HG03342 (cell line): ENCODE measurements around the gene ZNF865.
A peak's percentile ranks its signal among the peaks of the same experiment; 100 is the strongest.

Experiments used
- ATAC-seq: cut with Tn5 transposase; IDR thresholded peaks from one replicate; pipeline ENCODE4 v1.9.1; 2021; ENCODE audit warnings: mild to moderate bottlenecking, moderate library complexity; ENCODE audit not compliant: unreplicated experiment

ZNF865 gene

DNA sequence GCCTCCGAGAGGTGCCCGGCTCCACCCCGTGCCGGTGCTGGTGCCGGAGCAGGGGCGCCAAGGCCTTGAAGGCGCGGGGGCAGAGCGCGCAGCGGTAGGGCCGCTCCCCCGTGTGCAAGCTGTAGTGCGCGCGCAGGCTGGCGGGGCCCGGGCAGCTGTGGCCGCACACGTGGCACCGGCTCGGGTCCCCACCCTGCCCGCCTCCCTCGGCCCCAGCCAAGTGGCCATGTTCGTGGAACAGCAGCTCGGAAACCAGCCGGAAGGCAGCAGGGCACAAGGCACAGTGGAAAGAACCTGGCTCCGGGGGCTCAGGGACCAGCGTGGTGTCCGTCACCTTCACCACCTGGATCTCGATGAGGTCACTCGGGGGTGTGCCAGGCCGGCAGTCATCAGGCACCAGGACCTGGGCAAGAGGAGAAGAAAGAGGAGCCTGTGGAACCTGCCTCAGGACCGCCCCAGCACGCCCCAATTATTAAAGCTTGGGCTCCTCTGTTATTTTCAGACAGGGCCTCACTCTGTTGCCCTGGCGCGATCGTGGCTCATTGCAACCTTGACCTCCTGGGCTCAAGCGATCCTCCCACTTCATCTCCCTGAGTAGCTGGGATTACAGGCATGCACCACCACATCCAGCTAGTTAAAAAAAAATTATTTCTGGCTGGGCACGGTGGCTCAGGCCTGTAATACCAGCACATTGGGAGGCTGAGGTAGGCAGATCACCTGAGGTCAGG is 17.0 kb downstream of the ZNF865 start:
- no peak for ATAC-seq

DNA sequence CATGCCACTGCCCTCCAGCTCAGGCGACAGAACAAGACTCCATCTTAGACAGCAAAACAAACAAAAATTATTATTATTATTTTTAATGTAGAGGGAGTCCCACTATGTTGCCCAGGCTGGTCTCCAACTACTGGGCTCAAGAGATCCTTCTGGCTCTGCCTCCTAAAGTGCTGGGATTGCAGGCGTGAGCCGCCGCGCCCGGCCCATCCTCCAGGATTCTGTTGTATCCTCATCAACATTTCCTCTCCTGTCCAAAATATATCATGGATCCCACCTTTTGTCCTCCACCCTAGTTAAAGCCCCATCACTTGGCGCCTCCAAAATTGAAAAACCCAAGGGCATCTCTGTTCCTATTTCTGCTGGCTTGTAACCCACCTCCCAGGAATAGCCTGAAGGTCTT is 17.7 kb downstream of the ZNF865 start:
- ATAC-seq, result no peak

DNA sequence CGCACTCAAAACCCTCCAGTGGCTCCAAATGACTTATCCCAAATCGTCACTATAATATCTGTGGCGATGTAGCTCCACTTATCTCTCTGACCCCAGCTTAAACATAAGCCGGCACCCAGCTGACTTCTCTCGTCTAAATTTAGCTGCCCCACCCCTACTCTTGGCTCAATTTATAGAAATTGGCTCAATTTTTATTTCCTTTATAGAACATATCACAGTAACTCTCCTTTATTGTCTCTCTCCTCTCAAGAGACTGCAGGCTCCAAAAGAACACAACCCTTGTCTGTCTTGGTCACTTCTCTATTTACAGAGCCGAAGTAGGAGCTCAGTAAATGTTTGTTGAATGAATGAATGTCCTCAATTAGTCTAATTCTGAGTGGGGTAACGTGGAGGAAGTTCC is 18.1 kb downstream of the ZNF865 start:
- ATAC-seq, result no peak

DNA sequence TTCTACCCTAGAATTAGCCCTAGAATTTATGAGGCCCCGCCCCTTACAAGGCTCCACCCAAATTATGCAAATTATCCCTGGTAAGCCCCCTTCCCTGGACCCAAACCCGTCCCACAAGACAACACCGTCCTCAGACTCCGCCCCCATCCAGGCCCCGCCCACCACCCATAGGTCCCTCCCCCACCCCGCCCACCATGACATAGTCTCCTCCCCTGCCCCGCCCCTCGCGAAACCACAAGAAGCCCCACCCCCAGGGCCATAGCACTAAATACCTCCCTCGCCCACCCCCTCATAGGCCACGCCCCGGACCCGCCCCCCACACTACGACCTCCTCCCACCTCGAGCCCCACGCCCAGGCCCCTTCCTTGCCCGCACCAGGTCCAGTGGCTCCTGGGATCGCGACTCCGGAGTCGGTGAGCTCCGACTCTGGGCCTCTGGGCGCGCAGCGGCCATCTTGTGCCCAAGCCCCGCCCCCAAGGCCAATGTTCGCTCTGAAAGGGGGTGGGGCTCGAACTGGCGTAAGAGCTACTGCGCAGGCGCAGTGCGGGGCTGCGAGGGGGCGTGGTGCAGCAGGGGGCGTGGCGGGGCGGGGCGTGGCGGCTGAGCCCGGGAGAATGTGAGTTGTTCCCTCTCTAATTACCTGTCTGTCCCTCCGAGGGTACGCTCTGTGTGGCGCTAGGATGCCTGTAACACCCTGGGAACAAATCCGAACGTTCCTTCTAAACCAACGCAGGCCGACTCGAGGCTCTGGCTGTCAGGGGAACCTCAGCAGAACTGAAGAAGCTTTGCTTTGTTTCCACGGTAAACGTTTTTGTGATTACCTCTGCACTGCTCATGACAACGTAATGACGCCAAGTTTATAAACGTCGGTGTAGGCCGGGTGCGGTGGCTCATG is 18.9 kb downstream of the ZNF865 start, which contains the start of gene ZNF784:
ZNF784 (minus strand) TSS at position 458 of the 895 bp plus-strand sequence; CDS start at position 453, 5 bp downstream.
- ATAC-seq, result peak; percentile 45

DNA sequence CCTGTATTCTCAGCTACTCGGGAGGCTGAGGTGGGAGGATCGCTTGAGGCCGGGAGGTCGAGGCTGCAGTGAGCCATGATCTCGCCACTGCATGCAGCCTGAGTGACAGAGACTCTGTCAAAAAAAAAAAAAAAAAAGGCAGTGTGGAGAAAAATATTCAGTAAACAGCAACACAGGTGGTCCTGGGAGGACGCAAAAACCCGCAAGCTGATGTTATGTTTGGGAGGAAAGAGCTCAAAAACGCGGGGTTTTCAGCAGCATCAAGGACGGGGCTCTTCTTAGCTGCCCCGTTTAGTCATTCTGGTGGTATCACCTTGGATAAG is 19.5 kb downstream of the ZNF865 start:
- no peak for ATAC-seq

DNA sequence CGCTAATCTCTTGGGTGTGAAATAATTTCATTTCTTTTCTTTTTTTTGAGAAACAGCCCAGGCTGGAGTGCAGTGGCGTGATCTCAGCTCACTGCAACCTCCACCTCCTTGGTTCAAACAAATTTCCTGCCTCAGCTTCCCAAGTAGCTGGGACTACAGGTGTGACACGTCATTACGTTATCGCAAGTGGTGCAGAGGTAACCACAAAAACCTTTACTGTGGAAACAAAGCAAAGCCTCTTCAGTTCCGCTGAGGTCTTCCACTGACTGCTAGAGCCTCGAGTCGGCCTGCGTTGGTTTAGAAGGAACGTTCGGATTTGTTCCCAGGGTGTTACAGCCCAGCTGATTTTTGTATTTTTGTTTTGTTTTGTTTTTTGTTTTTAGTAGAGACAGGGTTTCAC is 20.9 kb downstream of the ZNF865 start:
- ATAC-seq, result no peak

DNA sequence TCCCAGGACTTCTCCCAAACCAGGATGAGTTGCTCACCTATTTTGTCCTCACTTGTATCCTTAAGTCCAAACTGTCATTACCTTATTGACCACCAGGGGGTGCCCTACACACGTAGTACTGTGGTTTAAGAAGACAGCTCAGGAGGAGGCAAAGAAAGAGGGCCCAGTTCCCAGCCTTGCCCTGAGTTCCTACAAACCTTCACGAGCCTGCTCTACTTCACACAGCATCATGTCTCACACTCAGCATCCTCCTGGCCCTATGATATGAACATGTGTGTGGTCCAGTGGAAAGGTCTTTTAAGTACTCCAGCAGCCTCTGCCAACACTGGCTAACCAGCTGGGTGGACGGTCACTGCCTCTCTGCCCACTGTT is 27.0 kb downstream of the ZNF865 start:
- no peak for ATAC-seq

DNA sequence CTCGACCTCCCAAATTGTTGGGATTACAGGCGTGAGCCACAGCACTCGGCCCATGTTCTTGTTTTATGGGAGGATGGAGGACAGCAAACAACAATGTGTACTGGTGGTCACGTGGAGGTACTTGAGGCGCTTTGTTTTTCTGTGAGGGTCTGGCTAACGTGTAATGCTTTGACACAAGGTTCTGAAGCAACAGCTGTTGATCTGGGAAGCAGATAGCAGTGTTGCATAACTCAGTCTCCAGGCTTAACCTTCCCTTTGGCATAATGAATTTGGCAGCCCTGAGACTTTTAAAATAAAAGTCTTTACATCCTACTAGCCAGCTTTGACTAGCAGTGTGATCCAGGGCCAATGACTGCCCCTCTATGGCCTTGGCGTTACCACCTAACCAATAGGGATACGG is 28.4 kb downstream of the ZNF865 start:
- no peak for ATAC-seq

DNA sequence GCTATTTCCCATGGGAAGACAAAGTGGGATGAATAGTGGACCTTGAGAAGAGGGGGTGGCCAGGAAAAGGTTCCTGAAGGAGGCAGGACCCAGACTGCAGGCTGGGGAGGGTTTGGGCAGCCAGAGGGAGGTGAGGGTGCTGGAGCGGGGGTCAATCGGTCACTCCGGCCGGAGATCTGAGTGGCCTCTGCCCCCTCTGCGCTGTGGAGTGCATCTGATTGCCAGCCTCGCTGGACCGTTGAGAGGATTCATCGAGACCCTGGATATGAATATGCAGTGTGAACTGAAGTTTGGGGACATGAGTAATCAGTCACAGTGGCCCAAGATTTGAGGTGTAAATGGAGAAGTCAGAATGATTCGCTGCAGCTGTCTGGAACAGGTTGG is 29.9 kb downstream of the ZNF865 start:
- no peak for ATAC-seq

DNA sequence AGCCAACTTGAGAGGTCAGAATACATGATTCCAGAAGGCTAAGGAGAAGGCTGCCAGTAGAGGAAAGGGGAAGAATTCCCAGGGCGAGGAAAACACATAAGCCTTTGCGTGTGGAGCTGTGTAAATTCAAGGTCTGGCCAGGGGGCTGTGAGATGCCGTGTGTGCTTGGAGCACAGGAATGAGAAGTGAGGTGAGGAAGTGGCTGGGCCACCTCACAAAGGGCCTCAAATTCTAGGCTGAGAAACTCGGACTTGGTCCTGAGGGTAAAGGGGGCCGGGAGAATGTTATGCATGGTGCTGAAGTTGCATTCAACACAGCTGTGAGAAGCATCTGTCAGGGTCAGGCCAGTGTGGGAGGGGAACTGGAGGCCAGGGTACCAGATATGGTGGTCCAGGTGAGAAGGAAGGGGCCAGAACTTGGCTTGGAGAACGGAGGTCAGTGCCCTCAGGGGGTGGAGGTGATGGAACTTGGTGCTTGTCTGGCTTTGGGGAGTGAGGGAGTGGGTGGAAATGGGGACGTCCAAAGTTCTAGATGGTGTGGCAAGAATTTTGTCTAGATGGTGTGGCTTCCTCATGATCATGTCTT is 30.5 kb downstream of the ZNF865 start:
- ATAC-seq, result no peak

DNA sequence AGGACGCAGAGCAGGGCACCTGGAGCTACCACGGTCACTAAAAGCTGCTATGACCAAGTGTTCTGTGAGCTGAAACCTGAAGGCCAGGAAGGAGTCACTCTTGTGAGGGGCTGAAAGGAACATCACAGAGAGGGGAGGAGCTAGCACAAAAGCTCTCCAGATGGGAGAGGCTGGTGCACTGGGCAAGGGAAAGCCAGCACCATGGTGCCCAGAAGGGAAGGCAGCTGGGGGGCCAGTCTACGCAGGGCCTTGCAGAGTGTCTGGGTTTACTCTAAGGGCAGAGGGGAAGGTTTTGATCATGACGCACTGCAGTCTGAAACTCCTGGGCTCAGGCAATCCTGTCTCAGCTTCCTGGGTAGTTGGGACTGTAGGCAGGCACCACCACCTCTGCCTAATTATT is 31.3 kb downstream of the ZNF865 start:
- ATAC-seq, result no peak

DNA sequence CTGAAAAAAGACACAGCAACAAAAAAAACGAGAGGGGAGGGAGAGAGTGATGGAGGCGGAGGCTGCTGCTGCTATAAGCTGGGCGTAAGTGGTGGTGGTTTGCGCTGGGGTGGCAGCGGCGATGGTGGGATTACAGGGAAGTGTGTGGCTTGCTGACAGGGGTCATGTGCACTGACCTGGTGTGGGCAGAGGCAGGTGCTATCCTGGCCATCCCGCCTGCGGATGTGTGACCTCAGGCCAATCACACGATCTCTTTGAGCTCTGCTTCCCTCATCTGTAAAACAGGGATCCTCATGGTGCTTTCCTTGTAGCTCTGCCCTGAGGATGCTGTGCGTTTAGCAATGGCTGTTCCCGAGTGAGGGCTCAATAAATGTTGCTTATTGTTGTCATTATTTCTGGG is 32.1 kb downstream of the ZNF865 start:
- ATAC-seq, result no peak

DNA sequence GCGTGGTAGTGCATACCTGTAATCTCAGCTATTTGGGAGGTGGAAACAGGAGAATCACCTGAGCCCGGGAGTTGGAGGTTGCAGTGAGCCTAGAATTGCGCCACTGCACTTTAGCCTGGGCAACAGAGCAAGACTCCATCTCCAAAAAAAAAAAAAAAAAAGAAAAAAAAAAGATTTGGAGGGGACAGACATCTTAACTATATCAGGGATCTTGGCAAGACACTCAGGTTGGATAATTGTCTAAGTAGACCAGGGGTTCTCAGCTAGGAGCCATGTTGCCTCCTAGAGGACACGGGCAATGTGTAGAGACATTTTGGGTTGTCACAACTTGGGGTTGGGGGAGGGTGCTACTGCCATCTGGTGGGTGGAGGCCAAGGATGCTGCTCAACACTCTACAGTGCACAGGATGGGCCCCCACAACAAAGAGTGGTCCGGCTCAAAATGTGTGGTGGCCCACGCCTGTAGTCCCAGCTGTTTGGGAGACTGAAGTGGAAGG is 33.5 kb downstream of the ZNF865 start:
- ATAC-seq, result no peak

DNA sequence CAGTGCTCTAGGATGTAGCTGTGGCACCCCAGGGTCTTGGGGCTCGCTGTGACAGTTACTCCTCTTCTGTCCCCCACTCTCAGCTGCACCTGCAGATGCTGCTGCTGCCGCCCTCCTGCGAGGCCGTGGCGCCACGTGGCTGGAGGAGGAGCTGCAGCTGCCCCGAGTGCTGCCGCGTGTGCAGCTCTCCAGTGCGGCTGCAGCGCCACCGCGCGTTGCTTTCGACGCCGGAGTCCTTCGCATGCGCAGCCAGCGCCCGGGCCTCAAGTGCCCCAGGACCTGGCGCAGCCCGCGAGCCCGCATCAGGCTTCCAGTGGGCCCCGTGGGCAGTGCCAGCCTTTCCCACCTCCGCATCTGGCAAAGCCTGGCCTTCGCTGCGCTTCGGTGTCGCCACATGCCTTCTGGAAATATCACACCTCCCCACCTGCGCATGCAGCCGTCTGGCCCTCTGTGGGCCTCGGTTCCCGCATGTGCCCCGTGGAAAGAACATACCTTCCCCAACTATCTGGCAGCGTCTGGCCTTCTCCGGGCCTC is 34.7 kb downstream of the ZNF865 start:
- no peak for ATAC-seq

DNA sequence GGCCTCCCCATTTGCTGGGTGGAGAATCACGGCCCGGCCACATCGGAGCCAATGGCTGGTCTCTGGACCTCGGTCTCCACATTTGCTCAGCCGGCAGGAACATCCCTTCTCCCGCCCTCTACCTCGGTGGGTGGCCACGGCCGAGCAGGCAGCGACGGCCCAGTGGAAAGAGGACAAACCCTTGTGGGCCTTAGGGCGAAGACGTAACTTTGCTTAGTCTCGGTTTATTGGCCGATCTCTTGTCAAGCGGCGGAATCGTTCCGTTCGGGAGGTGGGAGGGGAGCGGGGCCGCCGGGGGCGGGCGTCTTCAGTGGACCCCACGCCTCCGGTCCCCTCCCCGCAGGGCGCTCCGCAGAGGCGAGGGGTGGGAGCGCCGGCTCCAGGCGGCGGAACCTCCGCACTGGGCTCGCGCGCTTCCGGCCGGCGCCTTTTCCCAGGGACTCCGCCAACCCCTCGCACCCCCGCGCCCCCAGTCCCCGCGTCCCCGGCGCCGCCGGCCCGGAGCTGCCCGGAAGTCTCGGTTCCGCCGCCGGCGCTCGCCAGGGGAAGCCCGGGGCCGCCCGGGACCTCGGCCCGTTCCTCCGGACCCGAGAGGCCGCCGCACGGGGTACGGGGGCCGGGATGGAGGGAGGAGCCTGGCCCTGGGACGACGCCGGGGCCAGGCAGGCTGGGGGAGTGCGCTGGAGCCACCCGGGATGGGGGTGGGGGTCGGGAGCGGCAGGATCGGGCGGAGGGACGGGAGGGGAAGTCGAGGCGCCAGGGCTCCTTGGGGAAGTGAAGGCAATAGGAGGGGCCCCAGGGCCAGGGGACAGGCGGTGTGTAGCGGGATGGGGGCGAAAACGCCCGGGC is 35.4 kb downstream of the ZNF865 start, which contains the start of gene ZNF580:
ZNF580 (plus strand) TSS at position 426 of the 849 bp plus-strand sequence. CDS start 1,507 bp downstream, outside the sequence.
- ATAC-seq, result no peak

DNA sequence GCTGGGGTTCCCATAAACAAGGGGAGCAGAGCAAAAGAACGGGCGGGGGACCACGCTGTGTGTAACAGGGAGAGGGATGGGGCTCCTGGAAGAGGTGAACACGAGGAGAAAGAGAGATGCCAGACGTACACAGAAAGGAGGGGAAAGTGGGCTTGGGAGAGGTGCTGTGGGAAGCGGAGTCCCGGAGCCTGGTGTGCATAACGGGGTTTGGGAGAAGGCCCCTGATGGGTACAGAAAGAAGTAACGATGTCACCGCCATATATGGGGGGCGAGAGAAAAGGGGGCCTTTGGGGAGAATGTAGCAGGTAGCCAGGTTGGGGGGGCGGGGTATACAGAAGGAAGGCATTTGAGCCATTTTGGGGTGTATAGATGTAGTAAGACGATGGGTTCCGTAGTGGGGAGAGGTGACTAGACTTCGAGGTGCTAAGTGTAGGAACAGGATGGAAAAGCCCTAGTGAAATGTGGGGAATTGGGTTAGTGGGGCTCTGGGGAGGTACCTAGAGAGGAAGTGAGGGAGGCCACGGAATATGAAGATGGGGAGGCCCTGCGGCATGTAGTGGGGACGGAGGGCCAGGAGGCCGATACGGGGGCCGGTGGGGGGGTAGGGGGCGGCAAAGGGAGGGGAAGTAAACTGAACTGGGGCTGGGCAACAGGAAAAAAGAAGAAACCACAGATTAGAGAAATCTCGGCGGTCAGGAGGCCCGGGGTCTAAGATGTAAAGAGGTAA is 36.1 kb downstream of the ZNF865 start:
- ATAC-seq, result no peak

DNA sequence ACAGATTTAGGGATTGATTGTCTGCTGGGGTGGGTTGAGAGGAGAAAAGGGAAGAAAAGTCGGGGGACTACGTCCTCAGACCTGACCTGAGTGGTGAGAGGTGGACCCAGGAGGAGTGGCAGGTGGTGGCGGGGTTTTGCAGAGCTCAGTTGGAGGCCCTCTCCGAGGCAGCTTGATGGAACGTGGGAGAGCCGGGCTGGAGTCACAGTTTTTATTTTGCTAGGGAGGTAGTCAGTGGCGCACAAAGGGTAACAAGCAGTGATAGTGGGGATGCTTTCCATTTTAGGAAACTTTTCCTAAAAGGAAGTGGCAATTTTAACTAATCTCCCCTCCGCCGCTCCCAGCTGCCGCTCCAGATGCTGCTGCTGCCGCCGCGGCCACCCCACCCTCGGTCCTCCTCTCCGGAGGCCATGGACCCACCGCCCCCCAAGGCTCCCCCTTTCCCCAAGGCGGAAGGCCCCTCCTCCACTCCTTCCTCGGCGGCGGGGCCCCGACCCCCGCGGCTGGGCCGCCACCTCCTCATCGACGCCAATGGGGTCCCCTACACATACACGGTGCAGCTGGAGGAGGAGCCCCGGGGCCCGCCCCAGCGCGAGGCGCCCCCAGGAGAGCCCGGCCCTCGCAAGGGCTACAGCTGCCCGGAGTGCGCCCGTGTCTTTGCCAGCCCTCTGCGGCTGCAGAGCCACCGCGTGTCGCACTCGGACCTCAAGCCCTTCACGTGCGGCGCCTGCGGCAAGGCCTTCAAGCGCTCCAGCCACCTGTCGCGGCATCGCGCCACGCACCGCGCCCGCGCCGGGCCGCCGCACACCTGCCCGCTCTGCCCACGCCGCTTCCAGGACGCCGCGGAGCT is 36.9 kb downstream of the ZNF865 start:
- ATAC-seq, result no peak

DNA sequence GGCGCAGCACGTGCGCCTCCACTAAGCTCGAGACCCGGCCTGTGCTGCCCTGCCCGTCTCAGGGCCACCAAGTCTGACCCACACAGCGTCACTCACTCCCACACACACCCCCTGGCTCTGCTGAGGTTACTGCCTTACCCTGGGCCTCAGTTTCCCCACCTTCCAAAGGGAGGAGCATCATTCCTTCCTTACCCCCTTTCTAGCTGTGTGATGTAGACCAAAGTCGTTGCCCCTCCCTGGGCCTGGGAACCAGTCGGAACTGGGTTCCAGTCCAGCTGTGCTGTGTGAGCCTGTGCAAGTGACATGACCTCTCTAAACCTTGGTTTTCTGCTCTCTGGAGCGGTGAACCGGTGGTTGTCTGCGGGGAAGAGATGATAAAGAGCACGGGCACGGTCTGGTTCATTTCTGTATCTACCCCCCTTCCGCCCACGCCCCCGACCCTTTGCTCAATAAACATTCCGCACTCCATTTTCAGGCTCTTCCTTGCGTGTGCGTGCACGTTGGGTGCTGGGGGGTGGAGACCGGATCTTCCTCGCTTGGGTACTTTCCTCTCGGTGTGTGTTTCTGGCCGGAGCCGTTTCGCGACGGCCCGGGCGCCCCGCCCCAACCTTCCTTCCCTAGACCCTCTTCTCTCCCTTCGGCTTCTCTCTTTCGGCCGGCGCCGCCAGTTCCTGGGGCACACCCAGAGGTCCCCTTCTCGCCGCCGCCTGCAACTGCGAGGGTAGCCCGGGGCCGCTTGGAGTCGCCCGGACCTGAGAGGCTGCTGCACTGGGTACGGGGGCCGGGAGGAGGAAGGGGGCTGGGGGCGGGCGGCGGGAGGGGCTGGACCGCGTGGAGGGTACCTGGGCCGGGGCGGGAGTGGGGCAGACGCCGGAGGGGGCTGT is 37.8 kb downstream of the ZNF865 start, which contains the start of gene ZNF581:
ZNF581 (plus strand) TSS at position 647 of the 884 bp plus-strand sequence. CDS start 923 bp downstream, outside the sequence.
- peak; percentile 25 for ATAC-seq
